GM12892 (cell line): Measurements from ENCODE around the gene MIB1.

Experiments used
- POLR2A ChIP-seq: IDR thresholded peaks from 2 replicates; pipeline ENCODE4 v1.6.1; 2011; ENCODE audit warnings: low read depth, low read length, control low read depth
- POLR2AphosphoS5 ChIP-seq: IDR thresholded peaks from 2 replicates; pipeline ENCODE4 v1.6.1; 2011; ENCODE audit warnings: low read depth, low read length, control low read depth

GRCh38 chr18:21903709-21904108 is 163.1 kb downstream of the MIB1 start:
- TF ChIP-seq POLR2A (no peak), POLR2AphosphoS5 (no peak)
